ENCODE results near the gene WDR45. TPM values are rescaled to one million over a fixed set of nuclear protein-coding genes. Genes with fewer than 3 reads are reported as not detected.

Gene WDR45
- total RNA-seq, 1 experiment from 2014 or later = 18.0 TPM

DNA sequence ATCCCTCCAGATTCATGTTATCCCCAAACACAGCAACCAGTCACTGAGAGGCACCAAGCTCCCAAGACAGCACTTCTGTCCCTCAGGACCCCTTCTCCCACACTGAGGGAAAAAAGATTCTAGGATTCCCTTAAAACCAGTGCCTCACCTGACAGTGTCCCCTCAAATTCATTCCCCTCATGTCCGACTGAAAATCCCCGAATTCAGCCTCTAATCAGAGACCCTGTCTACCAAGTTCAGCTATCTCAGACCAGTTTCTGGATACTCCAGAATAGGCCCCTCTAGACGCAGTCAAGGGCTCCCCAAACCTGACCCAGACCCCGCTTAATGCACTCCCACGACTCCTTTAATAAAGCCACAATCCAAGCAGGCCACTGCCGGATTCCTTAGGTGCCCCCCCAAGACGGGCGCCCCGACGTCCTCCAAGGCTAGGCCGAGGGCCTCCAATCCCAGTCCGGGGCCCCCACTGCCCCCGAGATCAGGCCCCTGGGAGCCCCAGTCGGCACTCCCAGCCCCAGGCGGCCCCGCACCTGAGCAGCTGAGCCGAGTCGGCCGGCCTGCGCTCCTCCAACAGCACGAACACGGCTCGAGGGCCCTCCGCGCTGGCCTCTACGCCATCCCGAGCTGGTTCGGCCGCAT lies 37.0 kb downstream of the WDR45 start:
- DNase-seq = no peak
- Histone ChIP-seq H3K27me3 (no peaks in the 10 kb centered on the region), H3K36me3 (no peaks in the 10 kb centered on the region), H3K4me1 (no peaks in the 10 kb centered on the region), H3K9me3 (replicated peaks) (no peaks in the 10 kb centered on the region), H3K4me3 (peak overlapping the region; percentile 75), H3K27ac (peak overlapping the region; percentile 63)

DNA sequence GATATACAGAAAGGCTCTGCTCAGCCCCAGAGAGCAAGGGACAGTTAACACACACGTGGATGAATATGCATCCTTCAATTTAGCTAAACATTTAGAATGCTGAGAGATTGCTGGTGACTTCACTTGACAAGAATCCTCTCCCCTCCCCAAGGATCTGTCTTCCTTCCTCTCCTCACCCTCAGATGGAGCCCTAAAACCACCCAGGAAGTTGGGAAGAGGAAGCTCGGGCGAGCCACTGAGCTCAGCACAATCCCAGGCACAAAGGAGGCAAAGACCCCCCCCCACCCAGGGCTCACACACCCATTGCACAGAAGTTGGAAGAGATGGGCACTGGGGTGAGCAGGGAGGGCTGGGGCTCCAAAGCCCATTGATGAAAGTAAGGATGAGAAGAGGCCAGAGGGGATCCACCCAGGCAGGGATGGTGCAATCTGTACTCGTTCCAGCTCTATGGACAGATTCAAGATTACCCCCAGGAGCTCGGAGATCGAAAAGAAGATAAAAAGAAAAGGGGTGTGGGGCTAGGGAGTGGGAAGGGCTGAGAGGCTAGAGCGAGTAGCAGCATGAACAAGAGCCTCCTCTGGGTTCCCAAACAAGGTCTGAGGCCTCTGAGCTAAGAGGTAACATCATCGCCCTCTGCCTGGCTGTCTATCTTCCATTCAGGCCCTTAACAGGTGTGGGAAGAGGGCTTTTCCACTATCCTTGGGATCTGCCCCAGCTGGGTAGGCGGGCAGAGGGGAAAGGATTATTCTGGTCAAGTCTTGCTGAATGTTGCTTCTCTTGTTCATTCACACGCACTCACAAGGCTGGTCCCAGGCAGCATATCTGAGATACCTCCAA lies 37.7 kb downstream of the WDR45 start:
- Histone ChIP-seq H3K4me1 (no peaks in the 10 kb centered on the region), H3K9me3 (replicated peaks) (no peaks in the 10 kb centered on the region), H3K27me3 (no peaks in the 10 kb centered on the region), H3K36me3 (no peaks in the 10 kb centered on the region), H3K4me3 (peak overlapping the region; percentile 75), H3K27ac (no peak overlapping the region)
- DNase-seq = peak in 1 of 2 experiments; percentile 24

DNA sequence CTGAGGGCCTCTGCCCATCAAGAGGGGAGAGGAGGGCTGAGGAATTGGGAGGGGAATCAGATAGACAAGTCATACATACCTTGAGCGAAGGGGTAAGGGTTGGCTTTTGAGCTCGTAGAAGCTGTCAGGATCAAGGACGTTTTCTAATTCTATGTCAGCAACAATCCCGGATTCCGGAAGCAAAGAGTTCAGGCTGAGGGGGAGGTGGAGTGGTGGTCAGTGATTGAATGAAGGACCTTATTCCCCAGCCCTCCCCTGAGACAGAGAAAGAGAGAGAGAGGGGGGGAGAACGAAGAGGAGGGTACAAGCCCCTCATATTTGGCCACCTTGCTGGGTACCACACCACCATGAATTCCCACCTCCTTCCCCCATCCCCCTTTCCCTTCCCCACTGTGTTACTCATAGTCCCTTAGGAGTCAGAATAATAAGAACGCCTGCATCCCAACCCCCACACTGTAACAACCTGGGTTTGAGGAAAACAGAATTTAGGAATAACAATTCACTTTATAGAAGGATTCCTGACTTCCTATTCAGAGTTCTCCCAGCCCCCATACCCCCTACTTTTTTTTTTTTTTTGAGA lies 39.2 kb downstream of the WDR45 start:
- no peak overlapping the region for H3K4me3 ChIP-seq
- no peaks in the 10 kb centered on the region for H3K27me3 ChIP-seq
- H3K27ac ChIP-seq = no peak overlapping the region
- no peaks in the 10 kb centered on the region for H3K9me3 ChIP-seq (replicated peaks)
- no peaks in the 10 kb centered on the region for H3K36me3 ChIP-seq
- H3K4me1 ChIP-seq = no peaks in the 10 kb centered on the region
- no peak for DNase-seq

DNA sequence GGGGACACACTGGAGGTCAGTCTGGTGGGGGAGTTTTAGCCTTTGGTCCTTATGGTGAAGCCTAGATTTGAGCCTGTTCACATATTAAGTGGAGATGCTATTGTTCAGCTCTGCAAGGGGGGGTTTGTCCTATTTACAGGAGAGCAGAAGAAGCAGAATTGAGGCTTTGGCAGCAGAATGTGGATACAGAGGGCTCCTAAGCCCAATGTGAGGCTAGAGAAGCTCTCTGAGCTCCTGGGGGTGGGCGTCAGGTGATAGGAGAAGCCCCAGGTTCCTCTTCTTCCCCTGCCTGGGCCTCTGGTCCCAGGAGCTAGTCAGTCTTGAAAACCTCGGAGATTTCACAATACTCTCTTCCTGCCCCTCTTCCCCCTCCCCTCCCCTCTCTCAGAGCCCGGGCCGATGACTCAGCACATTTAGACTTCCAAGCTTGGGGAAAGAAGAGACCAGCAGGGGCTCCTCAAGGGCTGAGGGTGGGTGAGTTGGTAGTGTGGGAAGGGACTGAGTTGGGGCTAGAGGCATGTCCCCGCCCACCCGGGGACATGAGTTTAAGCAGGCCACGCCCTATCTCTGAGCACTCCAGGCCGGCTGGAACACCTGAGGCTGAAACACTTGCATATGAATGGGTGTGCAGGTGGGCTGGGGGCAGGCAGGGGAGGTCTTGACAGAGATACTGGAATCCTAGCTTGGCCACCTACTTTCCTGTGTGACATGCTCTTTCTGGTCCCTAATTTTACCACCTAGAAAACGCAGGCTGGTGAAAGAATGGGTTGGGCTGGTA lies 39.9 kb downstream of the WDR45 start:
- Histone ChIP-seq H3K27me3 (no peaks in the 10 kb centered on the region), H3K9me3 (replicated peaks) (no peaks in the 10 kb centered on the region), H3K4me1 (no peaks in the 10 kb centered on the region), H3K27ac (no peak overlapping the region), H3K4me3 (no peak overlapping the region), H3K36me3 (no peaks in the 10 kb centered on the region)
- DNase-seq = peak; percentile 53 to 57

DNA sequence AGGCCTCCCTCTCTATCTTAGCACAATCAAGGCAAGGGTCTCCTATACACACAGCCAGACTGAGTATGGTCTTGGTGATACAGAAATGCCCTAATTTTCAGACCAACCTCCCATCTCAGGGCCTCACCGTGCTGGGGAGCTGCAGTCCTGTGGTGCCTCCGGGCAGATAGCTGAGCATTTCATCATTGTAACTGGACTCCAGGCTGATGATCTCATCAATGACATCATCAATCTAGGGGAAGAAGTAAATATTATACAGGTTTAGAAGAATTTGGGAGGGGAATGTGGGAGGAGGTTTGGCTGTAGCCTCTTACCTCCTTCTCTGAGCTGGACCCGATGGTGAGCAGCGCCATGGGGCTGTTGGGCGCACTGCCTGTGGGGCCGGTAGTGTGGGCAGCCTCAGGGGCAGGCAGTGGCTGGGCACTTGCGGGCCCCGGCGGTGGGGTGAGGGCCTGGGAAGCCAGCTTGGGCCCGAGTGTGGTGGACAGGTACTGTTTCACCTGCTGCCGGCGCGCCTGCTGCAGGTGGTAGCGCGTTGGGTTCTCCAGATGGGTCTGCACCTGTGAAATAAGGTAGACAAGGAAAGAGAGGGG lies 41.7 kb downstream of the WDR45 start:
- no peaks in the 10 kb centered on the region for H3K9me3 ChIP-seq (replicated peaks)
- DNase-seq = no peak
- H3K27ac ChIP-seq = no peak overlapping the region
- H3K27me3 ChIP-seq = no peaks in the 10 kb centered on the region
- H3K36me3 ChIP-seq = no peaks in the 10 kb centered on the region
- no peaks in the 10 kb centered on the region for H3K4me1 ChIP-seq
- no peak overlapping the region for H3K4me3 ChIP-seq

DNA sequence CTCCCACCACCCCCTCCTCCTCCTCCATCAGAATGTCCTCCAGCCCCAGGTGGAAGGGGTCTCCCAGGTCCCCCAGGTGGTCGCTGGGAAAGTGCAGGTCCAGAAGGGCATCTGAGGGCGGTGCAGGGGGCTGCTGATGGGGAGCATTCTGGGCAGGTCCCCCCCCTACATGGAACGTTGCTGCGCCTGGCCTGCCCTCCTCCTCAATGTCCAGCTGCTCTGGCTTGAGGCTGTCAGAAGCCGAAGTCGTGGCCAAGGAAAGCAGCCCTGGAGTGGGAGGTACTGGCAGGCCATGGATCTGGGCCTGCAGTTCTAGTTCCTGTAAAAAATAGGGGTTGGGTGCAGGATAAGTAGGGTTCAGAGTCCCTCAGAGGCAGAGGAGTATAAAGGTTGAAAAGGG lies 49.4 kb downstream of the WDR45 start:
- H3K9me3 ChIP-seq (replicated peaks) = no peaks in the 10 kb centered on the region
- no peak overlapping the region for H3K4me3 ChIP-seq
- H3K4me1 ChIP-seq = no peaks in the 10 kb centered on the region
- H3K27ac ChIP-seq = no peak overlapping the region
- no peak for DNase-seq
- no peaks in the 10 kb centered on the region for H3K27me3 ChIP-seq
- no peaks in the 10 kb centered on the region for H3K36me3 ChIP-seq

DNA sequence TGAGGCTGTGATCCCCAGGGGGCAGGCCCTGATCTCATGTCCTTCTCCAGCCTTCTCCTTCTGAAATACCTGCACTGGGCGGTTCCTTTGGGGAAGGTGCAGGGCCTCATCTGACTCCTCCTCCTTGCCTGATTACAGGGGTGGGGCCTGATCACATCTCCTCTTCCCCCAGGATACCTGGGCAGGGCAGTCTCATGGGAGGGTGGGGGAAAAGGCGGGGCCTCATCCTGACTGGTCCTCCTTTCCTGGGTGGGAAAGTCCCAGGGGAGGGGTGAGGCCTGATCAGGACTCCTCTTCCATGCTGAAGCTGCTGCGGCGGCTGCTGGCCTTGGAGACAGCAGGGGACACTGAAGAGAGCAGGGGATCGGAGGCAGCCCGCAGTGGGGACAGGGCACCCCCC lies 49.8 kb downstream of the WDR45 start:
- Histone ChIP-seq H3K4me1 (no peaks in the 10 kb centered on the region), H3K9me3 (replicated peaks) (no peaks in the 10 kb centered on the region), H3K36me3 (no peaks in the 10 kb centered on the region), H3K27ac (no peak overlapping the region), H3K4me3 (no peak overlapping the region), H3K27me3 (no peaks in the 10 kb centered on the region)
- no peak for DNase-seq

Other genes with a start within 250 kb of the WDR45 start
- gene PCSK1N, start 244.3 kb downstream of the WDR45 start, total RNA-seq (2014; rRNA removed; shearing (Covaris generic)) = not detected in 2 replicates
- 43.5 and 51.1 TPM in 2 replicates for gene TIMM17B, start 182.1 kb downstream of the WDR45 start, total RNA-seq (2014; rRNA removed; shearing (Covaris generic))
- 52.3 and 52.4 TPM in 2 replicates for gene PQBP1, start 182.0 kb downstream of the WDR45 start, total RNA-seq (2014; rRNA removed; shearing (Covaris generic))
- 12.6 and 16.0 TPM in 2 replicates for gene SLC35A2, start 168.2 kb downstream of the WDR45 start, total RNA-seq (2014; rRNA removed; shearing (Covaris generic))
- gene PIM2, start 160.9 kb downstream of the WDR45 start, total RNA-seq (2014; rRNA removed; shearing (Covaris generic)) = 6.8 and 8.0 TPM in 2 replicates
- gene OTUD5, start 122.3 kb downstream of the WDR45 start, total RNA-seq (2014; rRNA removed; shearing (Covaris generic)) = 17.0 and 19.2 TPM in 2 replicates
- gene KCND1, start 108.0 kb downstream of the WDR45 start, total RNA-seq (2014; rRNA removed; shearing (Covaris generic)) = 0.08 and 0.12 TPM in 2 replicates
- 16.2 and 19.4 TPM in 2 replicates for gene GRIPAP1, start 77.6 kb downstream of the WDR45 start, total RNA-seq (2014; rRNA removed; shearing (Covaris generic))
- gene TFE3, start 36.5 kb downstream of the WDR45 start, total RNA-seq (2014; rRNA removed; shearing (Covaris generic)) = 9.6 and 10.2 TPM in 2 replicates
- gene CCDC120, start 20.9 kb downstream of the WDR45 start, total RNA-seq (2014; rRNA removed; shearing (Covaris generic)) = 2.0 and 2.5 TPM in 2 replicates
- gene PRAF2, start 5.9 kb downstream of the WDR45 start, total RNA-seq (2014; rRNA removed; shearing (Covaris generic)) = 4.7 and 5.0 TPM in 2 replicates
- gene GPKOW, start 43.8 kb upstream of the WDR45 start, total RNA-seq (2014; rRNA removed; shearing (Covaris generic)) = 13.0 and 14.3 TPM in 2 replicates
- 0.53 and 1.2 TPM in 2 replicates for gene MAGIX, start 82.9 kb upstream of the WDR45 start, total RNA-seq (2014; rRNA removed; shearing (Covaris generic))
- gene PLP2, start 92.0 kb upstream of the WDR45 start, total RNA-seq (2014; rRNA removed; shearing (Covaris generic)) = 50.3 and 56.6 TPM in 2 replicates
- 3.4 TPM in 2 replicates for gene PRICKLE3, start 106.5 kb upstream of the WDR45 start, total RNA-seq (2014; rRNA removed; shearing (Covaris generic))
- gene SYP, start 120.3 kb upstream of the WDR45 start, total RNA-seq (2014; rRNA removed; shearing (Covaris generic)) = 0.10 and 0.45 TPM in 2 replicates
- not detected in 2 replicates for gene CACNA1F, start 153.5 kb upstream of the WDR45 start, total RNA-seq (2014; rRNA removed; shearing (Covaris generic))
- 6.6 and 6.7 TPM in 2 replicates for gene CCDC22, start 155.6 kb upstream of the WDR45 start, total RNA-seq (2014; rRNA removed; shearing (Covaris generic))
- not detected in 2 replicates for gene FOXP3, start 184.8 kb upstream of the WDR45 start, total RNA-seq (2014; rRNA removed; shearing (Covaris generic))
- 1.6 and 1.9 TPM in 2 replicates for gene PPP1R3F, start 189.9 kb upstream of the WDR45 start, total RNA-seq (2014; rRNA removed; shearing (Covaris generic))
- gene GAGE10, start 223.8 kb upstream of the WDR45 start, total RNA-seq (2014; rRNA removed; shearing (Covaris generic)) = not detected in 2 replicates
- gene GAGE12J, start 242.2 kb upstream of the WDR45 start, total RNA-seq (2014; rRNA removed; shearing (Covaris generic)) = not detected in 2 replicates

Measured in SJCRH30 (cell line).